Measurements from ENCODE around the gene SDK1.
"Not testable (repeated sequence)": the region's sequence is repeated elsewhere in the genome, so short reads cannot be mapped to it uniquely, and the experiment has no call there.

The SDK1 gene

DNA sequence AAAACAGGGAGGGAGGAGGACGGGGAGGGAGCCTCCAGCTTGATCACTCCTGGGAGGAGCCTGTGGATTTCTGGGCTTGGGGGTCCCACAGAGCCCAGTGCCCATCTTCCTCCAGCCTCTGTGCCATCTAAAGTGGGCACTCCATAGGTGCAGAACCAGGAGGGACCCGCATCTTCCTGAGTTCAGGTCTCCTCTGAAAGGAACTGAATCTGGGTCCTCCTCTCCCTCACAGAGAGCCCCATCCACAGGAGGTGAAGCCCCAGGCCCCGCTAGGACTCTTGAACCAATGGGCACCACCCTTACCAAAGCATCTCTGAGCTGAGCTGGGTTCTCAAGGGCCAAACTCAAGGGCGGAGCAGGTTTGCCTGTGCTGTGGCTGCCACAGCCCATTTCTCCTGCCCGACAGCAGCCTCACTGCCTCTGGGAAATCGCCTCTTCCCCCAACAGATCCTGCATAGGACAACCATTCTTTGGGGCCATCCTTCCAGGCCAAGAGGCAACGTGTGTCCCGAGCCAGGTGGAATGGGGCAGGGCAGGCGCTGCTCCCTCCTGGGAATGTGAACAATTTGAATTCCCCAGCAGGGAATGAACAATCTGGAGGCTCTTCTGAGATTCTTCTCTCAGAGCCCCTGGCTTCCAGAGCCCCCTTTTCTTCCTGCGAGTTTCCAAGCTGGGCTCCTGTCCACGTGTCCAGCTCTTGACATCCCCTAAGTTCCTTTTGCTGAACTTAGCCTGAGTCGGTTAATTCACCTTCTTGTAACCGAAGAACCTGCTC lies 970.1 kb downstream of the SDK1 start:
- no peak for DNase-seq (ENCODE audit: low read depth)

DNA sequence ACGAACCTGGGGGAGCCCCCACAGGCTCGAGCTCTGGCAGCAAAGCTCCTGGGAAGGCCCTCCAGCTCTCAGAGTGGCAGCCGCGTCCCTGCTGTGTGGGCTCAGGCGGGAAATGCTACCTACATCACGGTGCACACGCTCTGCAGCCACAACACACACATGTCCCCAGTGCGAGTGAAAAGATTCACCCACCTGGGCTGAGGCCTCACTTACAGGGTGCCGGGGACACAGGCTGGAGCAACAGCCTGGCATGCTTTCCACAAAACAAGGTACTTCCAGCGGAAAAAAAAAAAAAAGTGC lies 970.6 kb downstream of the SDK1 start:
- no peak for DNase-seq (ENCODE audit: low read depth)

DNA sequence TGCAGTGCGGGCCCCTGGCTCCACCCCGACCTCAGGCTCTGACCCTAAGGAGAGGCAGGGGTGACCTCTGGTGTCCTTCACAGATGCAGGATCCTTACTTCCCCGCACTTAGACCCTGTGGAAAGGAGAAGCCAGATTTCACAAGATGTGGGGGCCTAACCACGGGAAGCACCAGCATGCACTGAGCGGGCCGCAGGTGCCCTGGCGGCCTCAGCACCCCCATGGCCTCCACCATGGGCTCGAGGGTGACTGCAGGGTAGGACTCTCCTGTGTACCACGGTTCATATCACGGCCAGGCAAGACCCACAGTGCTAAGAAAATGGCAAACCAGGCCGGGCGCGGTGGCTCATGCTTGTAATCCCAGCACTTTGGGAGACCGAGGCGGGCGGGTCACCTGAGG lies 971.1 kb downstream of the SDK1 start:
- no peak for DNase-seq (ENCODE audit: low read depth)

DNA sequence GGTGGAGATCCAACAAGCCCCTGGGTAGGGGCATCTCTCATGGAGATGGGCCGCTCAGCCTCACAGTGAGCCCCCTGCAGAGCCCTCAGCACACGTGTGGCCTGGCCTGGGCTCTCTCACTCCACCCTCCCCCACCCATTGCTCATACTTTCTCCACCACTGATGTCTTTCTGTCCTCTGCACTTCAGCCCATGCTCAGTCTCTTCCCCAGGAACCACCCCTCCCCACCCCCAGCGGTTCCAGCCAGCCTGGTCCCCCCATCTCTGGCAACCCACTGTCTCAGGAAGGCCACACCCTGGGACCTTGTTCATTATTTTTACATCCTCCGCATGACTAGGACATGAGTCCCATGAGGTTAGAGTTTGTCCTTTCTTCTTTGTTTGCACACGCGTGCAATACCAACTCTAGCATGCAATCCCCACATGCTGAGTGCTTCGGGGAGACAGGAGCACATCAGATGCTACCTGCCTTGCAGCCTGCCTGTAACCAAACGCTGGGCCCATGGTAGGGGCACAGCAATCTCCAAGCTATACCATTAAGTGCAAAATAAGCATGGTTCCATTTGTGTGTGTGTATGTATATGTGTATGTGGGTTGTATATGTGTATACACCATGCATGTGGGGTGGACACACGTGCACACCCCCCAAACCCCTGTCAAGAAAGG lies 972.6 kb downstream of the SDK1 start:
- no peak for DNase-seq (ENCODE audit: low read depth)

DNA sequence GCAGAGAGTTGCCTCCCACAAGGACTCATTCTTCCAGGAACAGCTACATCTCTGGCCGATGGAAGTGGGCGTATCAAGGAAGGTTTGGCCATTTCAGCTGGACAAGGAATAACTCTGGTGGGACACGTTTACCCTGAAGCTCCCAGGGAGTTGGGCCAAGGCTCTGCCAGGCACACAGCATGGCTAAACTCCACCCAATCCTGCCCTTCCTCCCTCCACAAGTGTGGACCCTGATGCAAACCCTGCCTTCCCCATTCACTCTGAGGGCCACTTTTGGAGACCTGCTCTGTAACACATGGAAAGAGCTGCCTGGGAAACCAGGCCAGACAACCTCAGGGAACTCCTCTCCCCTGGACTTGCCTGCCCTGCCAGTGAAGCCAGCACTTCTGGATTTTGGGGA lies 973.2 kb downstream of the SDK1 start:
- DNase-seq (ENCODE audit: low read depth): no peak

DNA sequence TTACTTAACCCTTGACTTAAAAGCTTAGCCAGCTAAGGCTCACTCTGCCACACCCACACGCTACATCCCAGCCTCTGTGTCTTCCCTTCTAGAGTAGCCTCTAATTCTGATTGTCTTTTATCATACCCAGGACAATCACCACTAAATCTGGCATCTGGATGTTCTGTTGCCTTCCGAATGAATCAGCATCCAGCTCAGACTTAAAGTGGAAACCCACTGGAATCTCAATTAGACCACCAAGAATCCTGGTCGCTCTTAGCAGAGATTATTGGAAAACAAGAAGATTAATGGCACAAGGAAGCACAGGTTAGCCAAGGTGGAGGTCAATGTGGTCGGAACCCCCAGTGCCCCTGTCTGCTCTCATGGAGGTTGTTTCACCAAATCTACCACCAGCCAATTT lies 976.9 kb downstream of the SDK1 start:
- DNase-seq (ENCODE audit: low read depth): no peak

DNA sequence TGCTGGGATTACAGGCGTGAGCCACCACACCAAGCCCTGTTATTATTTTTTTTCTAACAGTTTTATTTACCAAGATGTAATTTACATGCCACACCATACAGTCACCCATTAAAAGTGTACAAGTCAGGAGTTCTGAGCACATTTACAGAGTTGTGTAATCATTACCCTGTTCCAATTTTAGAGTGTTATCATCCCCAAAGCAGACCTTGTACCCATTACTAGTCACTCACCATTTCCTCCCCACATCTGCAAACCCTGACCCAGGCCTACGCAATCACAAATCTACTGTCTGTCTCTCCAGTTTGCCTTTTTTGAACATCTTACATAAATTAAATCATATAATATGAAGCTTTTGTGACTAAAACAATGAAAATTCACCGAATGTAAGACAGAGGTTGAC lies 978.2 kb downstream of the SDK1 start:
- no peak for DNase-seq (ENCODE audit: low read depth)

DNA sequence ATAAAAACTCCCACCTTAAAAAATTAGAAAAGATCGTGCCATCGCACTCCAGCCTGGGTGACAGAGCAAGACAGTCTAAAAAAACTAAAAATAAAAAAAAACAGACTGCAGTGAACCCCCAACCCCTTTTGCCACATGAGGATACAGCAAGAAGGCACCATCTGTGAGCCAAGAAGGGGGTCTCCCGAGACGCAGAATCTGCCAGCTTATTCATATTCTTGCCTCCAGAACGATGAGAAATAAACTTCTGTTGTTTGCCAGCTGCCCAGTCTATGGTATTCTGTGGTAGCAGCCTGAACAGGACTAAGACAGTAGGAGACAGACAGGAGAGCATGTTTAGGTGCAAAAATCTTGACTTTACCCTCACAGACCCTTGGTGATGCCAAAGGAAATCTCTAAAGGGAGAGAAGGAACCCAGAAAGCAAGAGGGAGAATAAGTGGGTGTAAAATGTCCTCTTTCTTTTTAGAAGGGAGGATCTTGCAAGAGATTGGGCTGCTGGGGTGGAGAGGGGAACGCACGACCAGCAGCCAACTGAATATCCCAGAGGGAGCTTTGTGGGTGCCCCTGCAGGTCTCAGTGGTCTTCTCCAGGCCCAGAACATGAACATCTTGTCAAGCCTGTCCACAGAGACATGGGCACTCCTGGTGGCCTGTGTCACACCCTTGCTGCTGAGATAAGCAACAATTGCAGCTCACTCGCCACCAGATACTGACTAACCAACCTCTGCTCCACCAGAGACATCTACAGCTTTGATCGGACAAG lies 980.4 kb downstream of the SDK1 start:
- no peak for DNase-seq (ENCODE audit: low read depth)

DNA sequence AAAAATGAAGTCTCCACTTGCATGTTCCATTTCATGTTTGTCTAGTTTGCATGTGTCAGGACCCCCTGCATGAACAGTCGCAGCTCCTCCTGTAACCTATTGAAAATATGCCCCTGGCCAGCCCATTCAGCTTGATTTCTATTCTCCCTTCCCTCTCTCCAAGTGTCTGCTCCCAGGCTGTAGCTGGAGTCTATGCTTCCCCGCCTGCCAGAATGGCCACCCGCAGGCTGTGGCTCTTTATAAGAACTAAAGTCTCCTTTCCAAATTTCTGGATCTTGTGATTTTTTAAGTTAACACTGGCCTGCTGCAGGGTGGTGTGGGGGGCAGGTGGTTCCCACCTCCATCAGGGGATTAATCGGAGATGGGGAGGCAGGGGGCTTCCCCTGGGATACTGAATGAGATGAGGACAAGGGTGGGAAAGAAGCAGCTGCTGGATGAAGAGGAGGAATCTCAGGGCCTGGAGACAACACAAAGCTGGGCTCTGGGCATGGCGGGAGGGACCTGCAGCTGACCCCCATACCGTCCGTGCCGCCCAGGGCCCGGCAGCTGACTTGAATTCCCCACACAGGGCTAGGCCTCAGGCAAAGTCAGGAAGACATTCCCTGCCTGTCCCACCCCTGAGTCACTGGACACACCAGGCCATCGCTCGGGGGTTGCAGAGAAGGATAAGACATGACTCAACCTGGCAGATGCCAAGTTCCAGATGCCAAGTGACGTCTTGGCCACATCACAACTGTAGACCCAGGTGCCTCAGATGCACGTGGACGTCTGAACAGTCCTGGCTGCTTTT lies 981.6 kb downstream of the SDK1 start:
- DNase-seq (ENCODE audit: low read depth): no peak

DNA sequence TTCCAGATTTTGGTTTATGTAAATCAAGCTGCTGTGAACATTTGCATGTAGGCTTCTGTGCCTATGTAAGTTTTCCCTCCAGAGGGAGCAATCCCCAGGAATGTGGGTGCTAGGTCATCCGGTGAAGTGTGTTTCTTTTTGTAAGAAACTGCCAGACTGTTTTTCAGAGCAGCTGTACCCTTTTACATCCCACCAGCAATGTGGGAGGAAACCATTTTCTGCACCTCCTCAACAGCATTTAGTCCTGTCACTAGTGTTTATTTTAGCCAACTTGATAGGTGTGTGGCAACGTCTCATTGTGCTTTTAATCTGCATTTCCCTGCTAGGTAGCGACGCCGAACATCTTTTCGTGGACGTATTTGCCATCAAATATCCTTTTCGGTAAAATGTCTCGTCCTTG lies 985.3 kb downstream of the SDK1 start:
- no peak for DNase-seq (ENCODE audit: low read depth)

DNA sequence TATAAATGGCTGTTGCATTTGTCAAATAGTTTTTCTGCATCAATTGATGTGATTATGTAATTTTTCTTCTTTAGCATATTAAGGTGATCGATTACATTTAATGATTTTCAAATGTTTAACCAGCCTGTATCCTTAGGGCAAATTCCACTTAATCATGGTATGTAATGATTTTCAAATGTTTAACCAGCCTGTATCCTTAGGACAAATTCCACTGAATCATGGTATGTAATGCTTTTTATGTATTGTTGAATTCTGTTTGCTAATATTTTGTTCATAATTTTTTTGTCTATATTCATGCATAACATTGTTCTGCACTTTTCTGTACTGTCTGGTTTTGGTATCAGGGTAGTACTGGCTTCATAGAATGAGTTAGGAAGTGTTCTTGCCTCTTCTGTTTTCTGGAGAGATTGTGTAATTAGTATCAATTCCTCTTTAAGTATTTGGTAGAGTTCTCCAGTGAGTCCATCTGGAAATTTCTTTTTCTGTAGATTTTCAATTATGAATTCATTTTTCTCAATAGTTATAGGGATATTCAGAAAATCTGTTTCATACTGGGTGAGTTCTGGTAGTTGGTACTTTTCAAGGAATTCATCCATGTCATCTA lies 987.8 kb downstream of the SDK1 start:
- DNase-seq (ENCODE audit: low read depth): no peak

DNA sequence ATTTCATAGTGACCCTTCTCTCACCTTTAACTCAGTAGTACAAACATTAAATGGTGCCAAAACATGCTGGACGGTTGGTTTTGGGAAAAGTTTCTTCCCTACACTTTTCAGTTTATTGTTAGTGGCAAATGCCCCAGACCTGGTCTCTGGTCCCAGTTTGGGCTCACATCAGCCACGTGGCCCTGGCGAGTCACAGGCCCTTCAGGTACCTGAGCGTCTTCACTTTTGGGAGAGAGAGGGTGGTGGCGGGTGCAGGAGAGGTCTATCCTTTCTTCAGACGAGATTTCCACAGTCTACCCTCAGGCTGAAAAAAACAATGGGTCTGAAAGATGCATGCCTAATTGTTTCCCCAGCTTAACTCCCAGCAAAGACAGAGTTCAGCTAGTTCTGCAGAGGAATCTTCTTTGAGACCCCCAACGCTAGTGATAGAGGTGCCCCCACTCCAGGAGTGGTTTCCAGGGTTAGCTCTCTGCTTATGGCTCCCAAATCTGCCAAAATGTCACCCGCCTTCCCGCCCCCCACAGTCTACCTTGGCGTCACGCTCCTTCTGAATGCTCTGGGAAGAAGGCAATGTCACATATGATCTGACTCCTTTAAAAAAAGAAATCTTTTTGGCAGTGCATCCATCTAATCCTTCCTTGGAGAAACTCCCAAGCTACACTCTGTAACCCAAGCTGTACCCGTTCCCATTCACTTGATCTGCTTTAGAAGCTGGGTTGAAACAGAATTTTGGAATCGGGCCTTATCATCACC lies 996.3 kb downstream of the SDK1 start:
- no peak for DNase-seq (ENCODE audit: low read depth)

DNA sequence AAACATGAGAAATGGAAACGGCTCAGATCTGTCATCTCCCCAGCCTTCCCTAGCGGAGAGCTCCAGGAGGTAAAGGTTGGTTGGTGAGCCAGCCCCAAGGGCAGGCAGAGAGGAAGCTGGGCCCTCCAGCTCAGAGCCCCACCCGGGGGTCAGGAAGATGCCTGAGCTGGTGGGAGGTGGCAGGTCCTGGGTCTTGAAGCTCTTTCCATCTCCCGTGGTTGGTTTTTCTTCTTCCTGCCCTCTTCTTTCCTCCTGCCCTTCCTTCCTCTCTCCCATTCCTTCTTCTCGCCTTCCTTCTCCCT lies 996.8 kb downstream of the SDK1 start:
- no peak for DNase-seq (ENCODE audit: low read depth)

DNA sequence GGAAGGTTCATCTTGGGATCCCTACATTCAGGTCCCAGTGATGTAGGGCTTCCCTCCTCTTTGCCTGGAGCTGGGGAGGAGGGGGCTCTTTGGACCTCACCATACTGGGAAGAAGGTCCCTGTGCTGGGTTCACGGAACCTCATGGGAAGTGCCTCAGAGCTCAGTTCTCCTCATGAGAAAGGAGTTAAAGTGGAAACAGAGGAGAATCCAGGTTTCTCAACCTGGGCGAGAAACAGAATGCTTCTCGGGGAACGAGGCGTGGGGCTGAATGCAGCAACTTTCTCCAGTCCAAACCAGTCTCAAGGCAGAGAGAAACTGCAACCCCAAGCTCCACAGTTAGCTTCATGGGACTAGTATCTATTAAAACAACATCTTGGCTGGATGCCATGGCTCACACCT lies 998.4 kb downstream of the SDK1 start:
- no peak for DNase-seq (ENCODE audit: low read depth)

DNA sequence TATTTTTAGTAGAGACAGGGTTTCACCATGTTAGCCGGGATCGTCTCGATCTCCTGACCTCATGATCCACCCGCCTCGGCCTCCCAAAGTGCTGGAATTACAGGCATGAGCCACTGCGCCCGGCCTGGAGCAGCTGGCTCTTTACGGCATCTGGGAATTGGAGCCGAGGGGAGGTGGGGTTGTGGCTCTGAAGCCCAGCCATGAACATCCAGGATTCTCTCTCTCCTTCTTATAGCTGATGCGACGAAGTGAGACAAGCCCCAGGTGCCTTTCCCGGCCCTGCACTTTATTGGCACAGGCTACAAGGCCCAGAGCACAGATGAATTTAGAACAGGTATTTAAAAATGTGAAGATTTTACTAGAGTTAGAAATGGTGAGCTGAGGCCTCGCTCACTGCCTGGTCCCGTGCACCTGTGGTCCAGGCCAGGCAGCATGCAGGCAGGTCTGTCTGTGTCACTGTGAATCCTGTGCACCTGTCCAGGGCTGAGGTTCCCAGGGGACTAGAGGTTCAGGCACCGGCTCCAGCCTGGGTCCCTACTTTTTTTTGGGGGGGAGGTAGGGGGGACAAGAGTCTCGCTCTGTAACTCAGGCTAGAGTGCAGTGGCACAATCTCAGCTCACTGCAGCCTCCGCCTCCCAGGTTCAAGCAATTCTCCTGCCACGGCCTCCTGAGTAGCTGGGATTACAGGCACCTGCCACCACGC lies 1001.3 kb downstream of the SDK1 start:
- no peak for DNase-seq (ENCODE audit: low read depth)

DNA sequence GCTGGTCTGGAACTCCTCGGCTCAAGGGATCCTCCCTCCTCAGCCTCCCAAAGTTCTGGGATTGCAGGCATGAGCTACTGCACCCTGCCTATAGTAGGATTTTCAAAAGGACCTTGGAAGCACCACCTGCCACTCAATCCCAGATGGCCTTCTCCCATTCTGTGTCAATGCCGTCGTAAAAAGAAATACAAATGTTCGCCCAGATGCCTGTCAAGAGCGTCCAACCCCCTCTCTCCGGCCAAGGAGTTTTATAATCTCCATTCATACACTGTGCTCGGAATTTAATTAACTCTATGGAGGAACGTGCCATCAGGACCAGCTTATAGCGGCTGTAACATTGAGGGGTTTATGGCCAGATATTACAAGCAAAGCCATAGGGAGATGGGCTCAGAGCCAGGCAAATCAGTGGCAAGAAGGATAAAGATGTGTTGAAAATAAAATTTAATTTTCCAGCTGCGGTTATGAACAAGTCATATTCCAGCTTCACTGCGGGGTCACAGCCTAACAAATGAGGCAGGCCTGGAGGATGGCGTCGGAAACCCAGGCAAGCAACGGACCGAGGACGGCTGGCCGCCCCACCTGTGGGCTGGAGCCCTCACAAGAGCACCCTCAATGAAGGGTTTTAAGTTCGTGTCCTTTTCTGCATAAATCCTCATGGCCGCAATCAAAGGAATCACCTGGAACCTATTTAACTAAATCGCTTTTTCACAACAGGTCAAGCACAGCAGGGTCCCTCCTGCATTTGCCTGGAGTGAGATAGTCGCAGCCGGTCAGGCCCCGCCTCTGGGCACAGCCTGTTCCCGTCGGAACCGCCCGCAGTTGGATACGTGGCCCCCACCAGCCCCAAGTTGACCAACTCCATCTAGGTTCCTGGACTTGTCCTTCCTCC lies 1006.5 kb downstream of the SDK1 start:
- DNase-seq (ENCODE audit: low read depth): no peak

DNA sequence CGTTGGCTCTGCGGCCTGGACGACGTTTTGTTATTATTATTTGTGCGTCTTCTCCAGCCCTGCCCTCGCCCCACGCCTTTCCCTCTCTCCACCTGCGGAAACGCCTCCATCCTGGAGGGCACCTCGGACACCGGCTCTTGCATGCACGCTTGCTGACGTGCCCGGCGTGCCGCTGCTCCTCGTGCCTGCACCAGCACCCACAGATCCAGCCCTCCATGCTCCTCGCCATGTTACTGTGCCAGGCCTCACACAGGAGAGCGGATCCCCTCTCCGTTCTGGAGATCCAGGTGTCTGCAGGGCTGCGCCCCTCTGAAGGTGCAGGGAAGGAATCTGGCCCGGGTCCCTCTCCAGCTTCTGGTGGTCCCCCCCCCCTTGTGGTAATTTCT lies 1007.1 kb downstream of the SDK1 start:
- no peak for DNase-seq (ENCODE audit: low read depth)

DNA sequence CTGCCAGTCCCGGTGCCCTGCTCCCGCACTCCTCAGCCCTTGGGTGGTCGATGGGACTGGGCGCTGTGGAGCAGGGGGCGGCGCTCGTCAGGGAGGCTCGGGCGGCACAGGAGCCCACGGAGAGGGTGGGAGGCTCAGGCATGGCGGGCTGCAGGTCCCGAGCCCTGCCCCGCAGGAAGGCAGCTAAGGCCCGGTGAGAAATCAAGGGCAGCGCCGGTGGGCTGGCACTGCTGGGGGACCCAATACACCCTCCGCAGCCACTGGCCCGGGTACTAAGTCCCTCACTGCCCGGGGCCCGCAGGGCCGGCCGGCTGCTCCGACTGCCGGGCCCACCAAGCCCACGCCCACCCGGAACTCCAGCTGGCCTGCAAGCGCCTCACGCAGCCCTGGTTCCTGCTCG lies 1012.9 kb downstream of the SDK1 start:
- DNase-seq (ENCODE audit: low read depth): not testable (repeated sequence)

DNA sequence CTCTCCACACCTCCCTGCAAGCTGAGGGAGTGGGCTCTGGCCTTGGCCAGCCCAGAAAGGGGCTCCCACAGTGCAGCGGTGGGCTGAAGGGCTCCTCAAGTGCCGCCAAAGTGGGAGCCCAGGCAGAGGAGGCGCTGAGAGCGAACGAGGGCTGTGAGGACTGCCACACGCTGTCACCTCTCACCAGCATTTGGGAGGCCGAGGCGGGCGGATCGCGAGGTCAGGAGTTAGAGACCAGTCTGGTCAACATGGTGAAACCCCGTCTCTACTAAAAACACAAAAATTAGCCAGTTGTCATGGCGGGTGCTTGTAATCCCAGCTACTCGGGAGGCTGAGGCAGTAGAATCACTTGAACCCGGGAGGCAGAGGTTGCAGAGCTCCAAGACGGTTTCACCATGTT lies 1013.3 kb downstream of the SDK1 start:
- DNase-seq (ENCODE audit: low read depth): not testable (repeated sequence)
